Ecto neural progenitor cell (in vitro differentiated cells): ENCODE measurements around the gene COPB2.
"Not testable (repeated sequence)": the region's sequence is repeated elsewhere in the genome, so short reads cannot be mapped to it uniquely, and the experiment has no call there.

Experiments used
- DNase-seq: peaks from one replicate; pipeline ENCODE4 v3.0.0-alpha.2; 2018; ENCODE audit warnings: low spot score

The COPB2 gene

DNA sequence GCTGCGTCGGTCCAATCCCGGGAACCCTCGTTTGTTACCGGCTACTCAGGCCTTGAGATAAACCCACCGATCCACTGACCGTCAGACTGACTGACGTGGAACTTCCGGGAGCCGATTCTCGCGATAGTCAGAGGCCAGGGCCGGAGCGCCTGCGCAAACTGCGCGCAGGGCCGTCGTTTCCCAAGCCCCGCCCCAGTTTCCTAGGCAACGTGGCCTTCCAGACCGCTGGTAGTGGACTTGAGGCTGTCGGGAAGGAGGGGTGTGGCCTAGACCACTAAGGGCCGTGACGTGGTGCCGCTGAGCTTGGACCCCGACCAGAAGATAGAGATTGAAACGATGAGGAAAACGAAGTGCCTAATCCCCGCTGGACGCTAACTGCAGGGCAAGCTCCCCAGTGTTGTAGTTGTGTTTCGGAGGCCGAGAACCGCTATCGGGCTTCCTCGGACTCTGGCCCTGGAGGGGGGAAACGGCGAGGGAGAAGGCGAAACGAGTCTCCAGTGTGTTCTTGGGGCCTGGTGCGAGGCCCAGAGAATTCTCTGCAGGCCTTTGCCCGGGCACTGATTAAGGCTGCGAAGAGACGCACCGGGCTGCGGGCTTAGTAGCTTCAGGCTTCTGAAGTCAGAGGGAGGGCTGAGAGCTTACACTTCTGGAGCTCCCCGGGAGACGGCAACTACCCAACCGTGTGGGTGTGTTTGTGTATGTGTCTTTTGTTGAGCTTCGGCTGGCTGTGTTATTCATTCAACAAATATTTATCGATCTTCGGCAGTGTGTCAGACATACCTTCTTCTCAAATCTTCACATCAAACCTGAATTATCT lies at the start of gene COPB2:
COPB2 (minus strand) TSS at position 96 of the 817 bp plus-strand sequence. CDS start 97 bp downstream, outside the sequence.
- peak; percentile 99 for DNase-seq

DNA sequence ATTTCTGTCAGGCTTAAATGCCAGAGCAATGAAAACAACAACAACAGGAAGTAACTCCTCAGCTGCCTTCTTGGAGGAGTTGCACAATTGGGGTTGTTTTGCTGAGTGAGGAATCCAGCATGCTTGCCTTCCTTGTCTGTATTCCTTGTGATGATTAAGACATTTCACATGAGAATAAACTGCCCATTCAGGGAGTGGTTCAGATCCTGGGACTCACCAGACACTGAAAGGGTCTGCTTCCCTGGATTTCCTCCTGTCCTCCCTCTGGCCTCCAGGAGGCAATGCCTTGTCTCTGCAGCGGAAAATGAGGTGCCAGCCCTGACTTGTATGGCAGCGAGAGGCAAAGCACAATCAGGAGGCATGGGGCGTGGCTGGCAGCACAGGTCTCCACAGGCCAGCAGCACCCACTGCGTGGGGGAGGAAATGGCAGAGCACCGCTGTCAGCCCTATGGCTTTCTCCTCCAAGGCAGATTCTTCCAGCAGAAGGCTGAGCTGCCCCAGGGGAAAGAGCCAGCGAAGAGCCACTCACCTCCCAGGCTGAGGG lies 45.4 kb upstream of the COPB2 start:
- DNase-seq = no peak

DNA sequence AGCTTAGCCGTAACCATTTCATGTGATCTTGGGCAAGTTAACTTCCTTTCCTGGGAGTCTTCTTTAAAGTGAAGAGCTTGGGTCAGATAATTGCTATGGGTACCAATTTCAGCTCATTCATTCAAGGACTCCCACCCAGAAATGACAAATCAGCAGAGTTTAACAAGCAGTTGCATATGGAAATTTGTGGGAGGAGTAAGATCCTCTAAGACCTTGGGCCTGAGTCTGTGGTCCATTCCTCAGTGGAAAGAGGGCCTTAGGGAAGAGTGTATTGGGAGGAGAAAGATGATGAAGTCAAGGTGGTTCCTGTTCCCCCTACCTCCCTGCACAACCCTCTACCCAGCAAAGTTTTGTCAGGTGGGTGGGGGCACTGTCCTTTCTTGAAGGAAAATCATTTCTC lies 44.8 kb upstream of the COPB2 start:
- DNase-seq = no peak

DNA sequence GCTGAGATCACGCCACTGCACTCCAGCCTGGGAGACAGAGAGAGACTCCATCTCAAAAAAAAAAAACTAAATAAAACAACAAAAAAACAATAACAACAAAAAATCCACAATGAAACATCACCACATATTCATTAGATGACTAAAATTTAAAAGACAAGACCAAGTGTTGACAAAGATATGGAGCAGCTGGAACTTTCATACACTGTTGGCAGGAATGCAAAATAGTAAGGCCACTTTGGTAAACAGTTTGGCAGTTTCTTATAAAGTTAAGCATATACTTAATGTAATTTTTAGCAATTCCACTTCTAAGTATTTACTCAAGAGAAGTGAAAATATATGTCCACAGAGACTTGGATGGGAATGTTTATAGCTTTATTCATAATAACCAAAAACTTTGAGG lies 43.6 kb upstream of the COPB2 start:
- DNase-seq = no peak

DNA sequence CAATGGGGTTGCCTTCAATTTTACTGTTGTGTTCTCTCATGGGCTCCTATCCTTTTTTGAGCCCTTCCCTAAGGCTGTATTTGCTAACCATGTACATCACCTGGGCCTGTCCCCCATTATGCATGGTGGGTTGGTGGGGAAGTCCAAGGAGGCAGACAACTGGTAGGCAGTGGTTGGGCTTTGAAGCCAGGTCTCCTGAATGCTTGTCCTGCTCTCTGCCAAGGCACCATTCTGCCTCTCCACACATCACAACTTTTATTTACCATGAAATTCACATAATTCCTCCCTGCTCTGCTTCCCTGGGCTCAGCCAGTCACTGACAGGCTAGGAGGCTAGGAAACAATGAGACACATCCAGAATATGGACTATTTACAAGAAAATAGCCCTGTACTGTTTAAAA lies 41.0 kb upstream of the COPB2 start:
- DNase-seq = no peak

DNA sequence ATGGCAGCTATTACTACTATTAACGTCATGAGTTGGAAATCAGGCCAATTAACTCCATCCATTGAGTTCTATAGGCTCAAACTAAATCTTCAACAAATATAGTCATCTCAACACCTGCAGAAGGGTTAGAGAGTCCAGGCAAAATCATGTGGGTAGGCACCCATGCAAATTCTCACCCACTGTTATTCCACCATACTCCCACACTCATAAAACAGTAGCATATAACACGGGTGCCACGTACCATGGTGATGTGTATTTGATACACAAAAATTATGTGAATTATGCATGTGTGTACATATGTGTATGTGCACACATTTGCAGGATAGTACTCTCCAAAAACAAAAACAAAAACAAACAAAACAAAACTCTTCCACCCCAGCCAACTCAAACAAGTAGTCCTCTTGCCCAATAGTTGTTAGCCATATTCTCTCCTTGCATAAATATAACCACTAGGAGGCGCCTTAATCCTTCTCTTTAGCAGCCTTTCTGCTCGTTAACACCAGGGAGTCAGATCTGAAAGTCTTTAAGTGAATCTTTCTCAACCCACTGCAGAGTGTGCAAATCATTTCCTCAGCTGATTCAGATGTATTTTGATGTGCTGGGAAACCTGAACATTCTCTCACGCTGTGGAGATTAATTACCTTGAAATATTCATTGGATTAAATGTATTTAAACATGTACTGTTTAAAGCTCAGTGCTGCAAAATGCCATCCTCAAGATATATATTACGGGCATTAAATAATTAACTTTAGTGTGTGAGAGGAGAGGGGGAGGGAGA lies 38.0 kb upstream of the COPB2 start:
- DNase-seq = no peak

DNA sequence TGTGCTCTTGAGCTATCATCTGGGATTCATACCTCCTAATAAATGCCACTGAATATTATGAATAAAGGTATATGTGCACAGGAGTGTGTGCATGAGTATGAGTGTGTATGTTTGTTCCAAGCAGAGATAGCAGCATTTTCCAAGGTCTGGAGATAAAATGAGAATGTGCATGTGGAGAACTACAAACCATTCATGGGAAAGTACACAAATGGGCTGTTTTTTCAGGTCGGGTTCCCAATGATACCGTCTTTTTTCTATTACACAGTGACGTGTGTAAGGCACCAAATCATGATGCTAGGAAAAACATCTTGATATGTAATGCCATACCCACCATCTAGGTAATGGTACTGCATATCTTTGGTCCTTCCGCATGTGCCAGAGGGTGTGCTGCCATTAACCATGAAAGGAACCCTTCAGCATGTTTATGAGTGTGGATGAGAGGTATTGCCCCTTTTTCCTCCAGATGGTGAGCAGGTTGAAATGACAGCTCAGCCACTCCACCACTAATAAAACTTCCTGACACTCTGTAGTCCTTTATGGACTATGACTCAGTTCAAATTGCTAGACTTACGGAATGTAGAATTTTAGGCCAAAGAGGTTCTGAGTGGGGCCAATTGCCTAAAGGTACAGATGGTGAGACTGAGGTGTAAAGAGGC lies 36.4 kb upstream of the COPB2 start:
- no peak for DNase-seq

DNA sequence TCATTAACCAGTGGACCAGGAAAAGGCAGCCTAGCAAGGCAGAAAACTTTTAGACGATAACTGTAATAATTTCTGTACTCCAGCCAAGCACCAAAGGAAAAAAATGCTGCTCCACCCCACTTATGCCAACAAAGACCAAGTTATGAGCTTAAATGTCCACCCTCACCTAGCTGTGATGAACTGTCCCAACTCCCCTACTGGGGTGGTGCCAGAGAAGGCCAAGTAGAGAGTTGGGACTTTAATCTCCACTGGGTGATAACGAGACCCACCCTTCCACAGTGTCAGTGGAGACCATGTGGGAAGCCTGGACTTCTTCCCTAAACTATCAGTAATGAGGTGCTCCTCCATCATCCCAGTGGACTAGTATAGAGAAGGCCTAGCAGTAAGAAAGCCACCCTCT lies 33.8 kb upstream of the COPB2 start:
- DNase-seq = no peak

DNA sequence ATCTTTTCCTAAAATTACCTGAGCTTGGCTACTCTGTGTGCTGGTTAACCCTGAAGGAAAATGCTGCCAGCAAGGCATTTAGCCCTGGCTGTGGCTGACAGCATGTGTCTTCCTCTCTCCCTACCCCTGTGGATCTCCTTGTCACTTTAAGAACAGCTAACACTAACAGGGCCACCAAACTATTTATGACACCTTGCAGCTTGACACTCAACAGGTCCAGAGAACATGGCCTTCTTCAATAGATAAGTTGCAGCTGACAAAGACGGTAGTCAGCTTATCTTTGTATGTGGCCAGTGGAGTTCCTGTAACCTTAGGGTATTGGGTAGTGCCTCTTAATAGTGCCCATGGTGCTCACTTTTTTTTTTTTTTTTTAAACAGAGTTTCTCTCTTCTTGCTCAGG lies 32.0 kb upstream of the COPB2 start:
- DNase-seq = no peak

DNA sequence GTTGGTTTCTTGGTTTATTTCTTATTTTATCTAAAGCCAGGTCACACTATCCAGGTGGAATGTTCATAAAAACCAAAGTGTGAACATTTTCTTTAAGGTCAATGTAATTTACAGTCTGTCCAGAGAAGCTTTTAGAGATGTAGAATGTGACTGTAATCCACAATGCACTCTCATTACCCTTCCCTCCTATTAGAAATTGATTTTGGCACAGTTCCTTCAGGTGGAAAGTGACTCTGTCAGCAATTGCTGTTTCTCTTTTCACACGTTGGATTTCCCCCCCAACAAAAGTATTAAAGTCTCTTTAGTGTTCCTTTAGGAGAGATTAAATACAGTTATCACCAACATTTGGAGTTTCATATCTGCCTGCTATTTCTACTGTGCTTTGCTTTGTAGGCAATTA lies 31.6 kb upstream of the COPB2 start:
- DNase-seq = no peak

DNA sequence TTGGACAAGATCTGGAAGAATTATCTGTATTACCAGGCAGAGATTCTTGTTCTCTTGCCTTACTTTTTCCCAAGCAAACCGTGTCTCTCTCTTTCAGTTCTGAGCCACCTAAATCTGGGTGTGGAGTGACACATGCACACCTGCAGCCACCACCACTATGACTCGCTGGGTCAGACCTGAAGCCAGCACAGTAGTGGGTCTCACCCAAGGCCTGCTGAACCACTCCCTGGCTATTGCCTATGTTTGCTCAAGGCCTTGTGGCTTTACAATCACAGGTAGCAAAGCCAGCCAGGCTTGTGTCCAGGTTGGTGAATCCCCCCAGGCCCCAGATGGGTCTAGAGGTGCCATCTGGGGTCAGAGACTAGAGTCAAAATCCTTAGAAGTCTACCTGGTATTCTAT lies 28.7 kb upstream of the COPB2 start:
- no peak for DNase-seq

DNA sequence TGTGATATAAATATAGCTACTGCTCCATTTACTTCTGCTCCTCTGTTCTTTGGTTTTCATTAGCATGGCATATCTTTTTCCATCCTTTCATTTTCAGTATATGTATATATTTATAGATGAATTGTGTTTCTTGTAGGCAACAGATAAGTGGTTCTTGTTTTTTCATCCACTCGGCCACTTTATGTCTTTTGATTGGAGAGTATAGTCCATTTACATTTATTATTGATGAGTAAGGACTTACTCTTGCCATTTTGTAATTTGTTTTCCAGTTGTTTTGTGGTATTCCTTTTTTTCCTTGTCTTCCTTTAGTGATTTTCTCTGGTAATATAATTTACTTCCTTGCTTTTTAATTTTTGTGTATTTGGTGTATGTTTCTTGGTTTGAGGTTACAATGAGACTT lies 26.8 kb upstream of the COPB2 start:
- DNase-seq = no peak

DNA sequence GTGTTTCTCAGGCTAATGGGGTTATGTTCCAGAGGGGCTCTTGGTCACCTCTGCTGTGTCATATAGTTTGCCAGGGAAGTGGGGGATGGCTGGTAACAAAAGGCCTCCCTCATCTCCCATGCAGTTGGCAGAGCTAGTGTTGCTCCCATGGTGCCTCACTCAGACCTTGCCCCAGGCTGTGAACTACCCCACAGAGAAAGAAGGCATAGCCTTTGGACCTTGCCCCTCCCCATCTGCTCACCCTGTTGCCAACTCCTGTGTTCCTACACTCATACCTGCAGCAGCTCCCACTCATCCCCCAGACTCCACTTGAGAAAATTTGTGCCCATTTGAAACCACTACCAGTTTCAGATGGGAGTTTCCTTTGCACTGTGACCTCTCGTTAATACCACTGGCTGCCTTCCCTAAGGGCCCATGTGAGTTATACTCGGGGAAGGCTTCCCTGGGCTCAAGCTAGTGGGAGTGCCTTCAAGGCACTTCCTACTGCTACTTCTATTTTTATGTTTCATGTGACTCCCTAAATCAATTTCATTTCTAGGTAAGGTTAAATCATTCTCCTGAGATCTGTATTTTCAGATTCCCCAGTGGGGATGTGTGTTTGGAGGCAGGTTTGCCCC lies 25.3 kb upstream of the COPB2 start:
- DNase-seq = no peak

DNA sequence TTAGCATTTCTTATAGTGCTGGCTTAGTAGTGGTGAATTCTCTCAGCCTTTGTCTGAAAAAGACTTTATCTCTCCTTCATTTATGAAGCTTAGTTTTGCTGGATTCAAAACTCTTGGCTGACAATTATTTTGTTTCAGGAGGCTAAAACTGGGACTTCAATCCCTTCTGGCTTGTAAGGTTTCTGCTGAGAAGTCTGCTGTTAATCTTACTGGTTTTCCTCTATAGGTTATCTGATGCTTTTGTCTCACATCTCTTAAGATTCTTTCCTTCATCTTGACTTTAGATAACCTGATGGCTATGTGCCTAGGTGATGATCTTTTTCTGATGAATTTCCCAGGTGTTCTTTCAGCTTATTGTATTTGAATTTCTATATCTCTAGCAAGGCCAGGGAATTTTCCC lies 23.4 kb upstream of the COPB2 start:
- DNase-seq = not testable (repeated sequence)

DNA sequence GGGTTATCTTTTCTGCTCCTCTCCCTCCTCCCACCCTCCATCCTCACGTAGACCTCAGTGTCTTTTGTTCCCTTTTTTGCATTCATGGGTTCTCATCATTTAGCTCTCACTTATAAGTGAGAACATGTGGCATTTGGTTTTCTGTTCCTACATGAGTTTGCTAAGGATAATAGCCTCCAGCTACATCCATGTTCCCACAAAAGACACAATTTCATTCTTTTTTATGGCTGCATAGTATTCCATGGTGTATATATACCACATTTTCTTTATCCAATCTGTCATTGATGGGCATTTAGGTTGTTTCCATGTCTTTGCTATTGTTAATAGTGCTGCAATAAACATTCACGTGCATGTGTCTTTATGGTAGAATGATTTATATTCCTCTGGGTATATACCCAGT lies 11.7 kb upstream of the COPB2 start:
- not testable (repeated sequence) for DNase-seq

DNA sequence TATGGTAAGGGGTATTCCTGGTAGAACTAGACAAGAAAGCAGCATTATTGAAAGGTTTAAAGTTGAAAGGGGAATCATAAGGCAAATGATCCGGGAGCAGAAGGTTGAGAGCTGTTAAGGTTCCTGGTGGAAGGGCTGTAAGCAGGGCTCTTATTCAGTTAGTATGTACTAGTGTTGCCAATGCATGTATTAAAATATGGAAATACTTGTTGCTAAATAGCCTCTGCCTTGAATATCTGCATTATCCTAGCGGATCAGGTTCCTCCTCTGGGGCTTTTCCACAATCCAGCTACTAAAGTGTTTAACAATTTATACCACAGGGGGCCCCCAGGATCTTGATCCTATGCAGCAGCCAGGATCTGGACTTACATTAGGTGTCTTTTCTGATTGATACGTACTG lies 7.3 kb upstream of the COPB2 start:
- DNase-seq = no peak

DNA sequence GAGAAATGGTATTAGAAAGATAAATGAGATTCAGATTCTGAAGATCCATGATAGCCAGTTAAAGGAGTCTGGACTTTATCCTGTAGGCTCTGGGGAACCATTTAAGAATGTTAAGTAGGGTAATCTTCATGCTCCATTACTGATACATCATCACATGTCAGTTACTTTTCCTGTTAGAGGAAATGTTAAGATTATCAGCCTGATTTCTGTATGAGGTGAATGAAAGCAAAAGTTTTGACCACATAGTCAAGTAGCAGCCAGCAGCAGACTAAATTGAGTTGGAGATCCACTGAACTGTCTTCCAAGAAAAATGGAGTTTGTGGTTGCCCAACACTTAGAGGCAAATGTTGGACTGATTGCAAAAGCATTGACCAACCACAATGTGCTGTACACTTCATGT lies 4.7 kb upstream of the COPB2 start:
- DNase-seq = no peak

DNA sequence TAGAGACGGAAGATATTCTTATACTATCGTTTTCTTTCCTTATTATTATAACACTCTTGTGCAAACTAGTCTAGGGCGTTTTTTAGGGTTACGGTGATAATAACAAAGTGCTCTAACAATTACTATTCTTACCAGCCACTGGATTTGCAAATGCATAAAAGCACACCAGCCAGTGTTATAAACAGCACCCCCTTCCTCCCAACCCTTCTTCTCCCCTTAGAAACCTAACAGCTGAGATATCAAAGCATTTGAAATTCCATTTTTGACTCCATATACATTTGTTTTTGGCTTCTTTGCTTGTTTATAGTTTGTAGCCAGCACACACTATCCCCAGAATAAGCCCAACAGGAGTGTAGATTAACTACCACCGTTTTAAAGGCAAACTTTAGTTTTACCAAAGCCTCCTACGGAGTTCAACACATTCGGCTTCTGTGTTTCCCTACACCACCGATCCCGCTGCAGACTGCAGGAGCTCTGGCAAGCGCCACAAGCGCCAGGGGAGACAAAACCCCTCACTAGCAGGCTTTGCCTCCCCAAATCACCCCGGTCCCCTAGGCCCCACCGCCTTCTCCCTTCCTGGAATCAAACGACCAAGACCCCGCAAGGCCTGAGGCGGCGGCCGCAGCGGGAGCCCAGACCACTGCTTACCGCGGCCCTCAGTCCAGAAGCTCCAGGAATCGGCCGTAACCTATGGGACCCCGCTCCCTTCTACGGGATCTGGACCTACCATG lies 461 bp downstream of the COPB2 start:
- DNase-seq = no peak

DNA sequence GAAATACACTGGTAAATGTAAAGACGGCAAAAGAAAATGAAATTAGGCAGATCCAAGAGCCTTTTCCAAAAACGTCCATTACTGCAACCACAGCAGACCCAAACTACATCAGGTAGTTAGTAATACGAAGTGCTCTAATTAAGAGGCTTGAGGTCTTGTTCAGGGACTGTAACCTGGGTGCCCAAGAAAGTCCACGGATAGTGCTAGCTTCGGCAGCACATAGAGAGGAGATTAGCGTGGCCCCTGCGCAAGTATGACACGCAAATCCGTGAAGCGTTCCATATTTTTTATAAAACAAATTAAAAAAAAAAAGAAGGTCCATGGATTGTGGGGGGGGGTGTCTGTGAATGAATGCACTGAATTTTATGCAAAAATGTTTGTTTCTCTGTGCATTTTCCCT lies 1.4 kb downstream of the COPB2 start:
- DNase-seq = no peak

DNA sequence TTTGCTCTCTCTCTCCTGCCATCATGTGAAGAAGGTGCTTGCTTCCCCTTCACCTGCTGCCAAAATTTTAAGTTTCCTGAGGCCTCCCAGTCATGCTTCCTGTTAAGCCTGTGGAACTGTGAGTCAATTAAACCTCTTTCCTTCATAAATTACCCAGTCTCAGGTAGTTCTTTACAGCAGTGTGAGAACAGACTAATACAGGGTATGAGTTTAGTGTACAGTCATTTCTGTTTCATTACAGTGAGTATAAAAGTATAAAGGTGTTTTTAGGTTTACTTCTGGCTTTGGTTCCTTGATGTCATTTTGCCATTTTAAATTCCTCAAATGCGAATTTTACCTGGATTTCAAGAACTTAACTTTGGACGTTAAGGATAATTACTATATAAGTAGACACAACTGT lies 7.2 kb downstream of the COPB2 start:
- not testable (repeated sequence) for DNase-seq

DNA sequence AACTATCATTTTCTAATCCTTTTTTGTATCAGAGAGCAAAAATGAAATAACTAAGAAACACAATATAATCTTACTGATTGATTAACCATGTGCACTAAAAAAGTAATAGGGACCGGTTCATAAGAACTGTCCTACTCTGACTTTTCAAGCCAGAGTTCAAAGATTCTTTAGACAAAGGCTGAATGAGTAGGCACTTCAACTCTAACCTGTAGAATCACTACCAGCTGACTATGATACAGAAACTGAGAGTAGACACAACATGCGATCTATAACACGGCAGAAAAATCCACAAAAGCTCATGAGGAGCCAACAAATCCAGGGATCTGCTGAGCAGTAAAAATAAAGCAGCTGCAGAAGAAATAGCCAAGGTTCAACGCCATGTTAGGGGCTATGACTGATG lies 8.9 kb downstream of the COPB2 start:
- no peak for DNase-seq
